Muscle of leg (tissue), 11 donors: ENCODE data around the gene LDLRAP1. TPM values are rescaled to one million over a fixed set of nuclear protein-coding genes. Genes with fewer than 3 reads are reported as not detected.

Experiments used
- DNase-seq: peaks from one replicate; pipeline ENCODE4 v3.0.0; 2013
- H3K27ac ChIP-seq: one replicate; pipeline ENCODE4 v1.5.1; 2013; ENCODE audit warnings: mild to moderate bottlenecking, low read length, control low read depth
- H3K27me3 ChIP-seq: one replicate; pipeline ENCODE4 v1.6.1; 2013; ENCODE audit warnings: low read length; ENCODE audit not compliant: control insufficient read depth, insufficient read depth
- H3K36me3 ChIP-seq: one replicate; pipeline ENCODE4 v1.6.1; 2013; ENCODE audit warnings: low read length; ENCODE audit not compliant: control insufficient read depth, insufficient read depth
- H3K4me1 ChIP-seq: one replicate; pipeline ENCODE4 v1.6.1; 2013; ENCODE audit warnings: low read length; ENCODE audit not compliant: control insufficient read depth, insufficient read depth
- H3K4me3 ChIP-seq: one replicate; pipeline ENCODE4 v1.5.1; 2013; ENCODE audit warnings: low read length, control low read depth
- H3K9me3 ChIP-seq: replicated peaks from 2 replicates; pipeline ENCODE4 v1.6.1; 2013; ENCODE audit warnings: low read depth, low read length; ENCODE audit not compliant: control insufficient read depth
- WGBS: methylation state at CpG from one replicate; pipeline ENCODE4 v1.1.5; 2013; ENCODE audit warnings: missing lambda C conversion rate; ENCODE audit not compliant: insufficient coverage; 5-methylcytosine and 5-hydroxymethylcytosine counted together
- polyA plus RNA-seq, 8 donors: library from polyadenylated mRNA; unstranded; fragments of 120-200 nt; gene quantifications; one replicate each; pipeline versions ENCODE4 v1.2.1 to v1.2.3, GENCODE V29; 2013; ENCODE audit warnings: inconsistent platforms in 1 of 8, low replicate concordance in 1 of 8; ENCODE audit not compliant: insufficient read length in 8 of 8, insufficient read depth in 1 of 8
- total RNA-seq: library from RNA; stranded (reverse); fragments of 120-200 nt; gene quantifications from one replicate; pipeline ENCODE4 v1.2.4, GENCODE V29; 2013

The LDLRAP1 gene
- total and polyA plus RNA-seq, 9 donors = 7.0 to 17.3 (median 13.9) TPM

GRCh38 chr1:25543005-25543424, 391 bp upstream of the LDLRAP1 start:
- no peak for DNase-seq
- peak overlapping the region; percentile 42 for H3K27ac ChIP-seq
- no peaks in the 10 kb centered on the region for H3K36me3 ChIP-seq
- H3K9me3 ChIP-seq = no peaks in the 10 kb centered on the region
- H3K4me3 ChIP-seq = peak overlapping the region; percentile 29
- WGBS = 7% methylated on average over 3 of the region's 7 CpGs
- peaks cover 26% of the 10 kb centered on the region for H3K4me1 ChIP-seq
- no peaks in the 10 kb centered on the region for H3K27me3 ChIP-seq

- peaks cover 35% of the 10 kb centered on the region for H3K4me1 ChIP-seq
- no peaks in the 10 kb centered on the region for H3K27me3 ChIP-seq
- no peaks in the 10 kb centered on the region for H3K36me3 ChIP-seq
- WGBS = 1% methylated on average over 21 of the region's 25 CpGs
- DNase-seq = no peak
- peak overlapping the region; percentile 58 for H3K4me3 ChIP-seq
- no peaks in the 10 kb centered on the region for H3K9me3 ChIP-seq
- H3K27ac ChIP-seq = no peak overlapping the region
These were observed 898 bp downstream of the LDLRAP1 start for GRCh38 chr1:25544243-25544764.

- Histone ChIP-seq H3K4me1 (peaks cover 40% of the 10 kb centered on the region), H3K4me3 (peak overlapping the region; percentile 58), H3K9me3 (no peaks in the 10 kb centered on the region), H3K27ac (no peak overlapping the region), H3K27me3 (no peaks in the 10 kb centered on the region), H3K36me3 (no peaks in the 10 kb centered on the region)
- peak; percentile 43 for DNase-seq
- 60% methylated on average over 1 of the region's 6 CpGs for WGBS
These were observed 1.4 kb downstream of the LDLRAP1 start for GRCh38 chr1:25544819-25545218.

GRCh38 chr1:25545767-25546166, 2.4 kb downstream of the LDLRAP1 start:
- no peak overlapping the region for H3K4me3 ChIP-seq
- H3K9me3 ChIP-seq = no peaks in the 10 kb centered on the region
- no peak for DNase-seq
- no peaks in the 10 kb centered on the region for H3K36me3 ChIP-seq
- WGBS = 80% methylated on average over 1 of the region's 3 CpGs
- no peaks in the 10 kb centered on the region for H3K27me3 ChIP-seq
- H3K4me1 ChIP-seq = peaks cover 49% of the 10 kb centered on the region
- no peak overlapping the region for H3K27ac ChIP-seq

- no peaks in the 10 kb centered on the region for H3K9me3 ChIP-seq
- H3K36me3 ChIP-seq = no peaks in the 10 kb centered on the region
- no peak overlapping the region for H3K4me3 ChIP-seq
- WGBS = 80% methylated on average over 1 of the region's 1 CpG
- peaks cover 53% of the 10 kb centered on the region for H3K4me1 ChIP-seq
- H3K27me3 ChIP-seq = no peaks in the 10 kb centered on the region
- DNase-seq = no peak
- H3K27ac ChIP-seq = no peak overlapping the region
These were observed 2.8 kb downstream of the LDLRAP1 start for GRCh38 chr1:25546193-25546592.

GRCh38 chr1:25548601-25549000, 5.2 kb downstream of the LDLRAP1 start:
- DNase-seq = no peak
- Histone ChIP-seq H3K27ac (no peak overlapping the region), H3K9me3 (no peaks in the 10 kb centered on the region), H3K27me3 (no peaks in the 10 kb centered on the region), H3K4me1 (peaks cover 53% of the 10 kb centered on the region), H3K4me3 (no peak overlapping the region), H3K36me3 (no peaks in the 10 kb centered on the region)
- 74% methylated on average over 3 of the region's 4 CpGs for WGBS

- Histone ChIP-seq H3K36me3 (peaks cover 3% of the 10 kb centered on the region), H3K4me1 (peaks cover 48% of the 10 kb centered on the region), H3K9me3 (no peaks in the 10 kb centered on the region), H3K27ac (peak overlapping the region; percentile 49), H3K27me3 (no peaks in the 10 kb centered on the region), H3K4me3 (no peak overlapping the region)
- peak; percentile 47 for DNase-seq
- WGBS = 48% methylated on average over 15 of the region's 19 CpGs
These were observed 6.1 kb downstream of the LDLRAP1 start for GRCh38 chr1:25549273-25550154.

- no peaks in the 10 kb centered on the region for H3K9me3 ChIP-seq
- DNase-seq = no peak
- peaks cover 47% of the 10 kb centered on the region for H3K4me1 ChIP-seq
- H3K27ac ChIP-seq = peak overlapping the region; percentile 20
- WGBS = no CpG with 5 or more reads among the region's 2 CpGs
- H3K27me3 ChIP-seq = no peaks in the 10 kb centered on the region
- H3K4me3 ChIP-seq = no peak overlapping the region
- peaks cover 3% of the 10 kb centered on the region for H3K36me3 ChIP-seq
These were observed 6.7 kb downstream of the LDLRAP1 start for GRCh38 chr1:25550155-25550506.

- peaks cover 47% of the 10 kb centered on the region for H3K4me1 ChIP-seq
- peaks cover 5% of the 10 kb centered on the region for H3K36me3 ChIP-seq
- H3K9me3 ChIP-seq = no peaks in the 10 kb centered on the region
- peak; percentile 50 for DNase-seq
- H3K4me3 ChIP-seq = no peak overlapping the region
- H3K27ac ChIP-seq = no peak overlapping the region
- whole genome bisulfite sequencing = 53% methylated on average over 3 of the region's 3 CpGs
- H3K27me3 ChIP-seq = no peaks in the 10 kb centered on the region
These were observed 7.4 kb downstream of the LDLRAP1 start for GRCh38 chr1:25550683-25551310.

GRCh38 chr1:25553749-25554429, 10.5 kb downstream of the LDLRAP1 start:
- no peak overlapping the region for H3K27ac ChIP-seq
- H3K27me3 ChIP-seq = no peaks in the 10 kb centered on the region
- DNase-seq = no peak

More at GRCh38 chr1:25553749-25554429, 10.5 kb downstream of the LDLRAP1 start:
- WGBS = 80% methylated on average over 11 of the region's 11 CpGs
- H3K36me3 ChIP-seq = peaks cover 16% of the 10 kb centered on the region
- no peak overlapping the region for H3K4me3 ChIP-seq
- peaks cover 50% of the 10 kb centered on the region for H3K4me1 ChIP-seq
- H3K9me3 ChIP-seq = no peaks in the 10 kb centered on the region
